ENCODE data around the gene HDAC4.

- TF ChIP-seq SMC3 (IDR thresholded peaks at IDR 0.05) (no peak), RFX5 (IDR thresholded peaks at IDR 0.05) (no peak)
- TF ChIP-seq, protein P1, sequence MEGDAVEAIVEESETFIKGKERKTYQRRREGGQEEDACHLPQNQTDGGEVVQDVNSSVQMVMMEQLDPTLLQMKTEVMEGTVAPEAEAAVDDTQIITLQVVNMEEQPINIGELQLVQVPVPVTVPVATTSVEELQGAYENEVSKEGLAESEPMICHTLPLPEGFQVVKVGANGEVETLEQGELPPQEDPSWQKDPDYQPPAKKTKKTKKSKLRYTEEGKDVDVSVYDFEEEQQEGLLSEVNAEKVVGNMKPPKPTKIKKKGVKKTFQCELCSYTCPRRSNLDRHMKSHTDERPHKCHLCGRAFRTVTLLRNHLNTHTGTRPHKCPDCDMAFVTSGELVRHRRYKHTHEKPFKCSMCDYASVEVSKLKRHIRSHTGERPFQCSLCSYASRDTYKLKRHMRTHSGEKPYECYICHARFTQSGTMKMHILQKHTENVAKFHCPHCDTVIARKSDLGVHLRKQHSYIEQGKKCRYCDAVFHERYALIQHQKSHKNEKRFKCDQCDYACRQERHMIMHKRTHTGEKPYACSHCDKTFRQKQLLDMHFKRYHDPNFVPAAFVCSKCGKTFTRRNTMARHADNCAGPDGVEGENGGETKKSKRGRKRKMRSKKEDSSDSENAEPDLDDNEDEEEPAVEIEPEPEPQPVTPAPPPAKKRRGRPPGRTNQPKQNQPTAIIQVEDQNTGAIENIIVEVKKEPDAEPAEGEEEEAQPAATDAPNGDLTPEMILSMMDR (IDR thresholded peaks at IDR 0.05): no peak
These were observed 370.9 kb downstream of the HDAC4 start for GRCh38 chr2:239029958-239030357.

Data from A549 (cell line).